HepG2 (cell line): ENCODE results near the gene ESM1. TPM values are rescaled to one million over a fixed set of nuclear protein-coding genes. Genes with fewer than 3 reads are reported as not detected.

Experiments used
- ATAC-seq: fragments of 200-7000 bp; cut with Tn5 transposase; 3 replicates; pipeline ENCODE4 v1.9.1; 2020; ENCODE audit warnings: mild to moderate bottlenecking, moderate library complexity
- BruUV-seq: library from RNA; stranded (reverse); fragments of 400-500 nt; replicated peaks from 2 replicates; lab custom pipeline; 2021; lab: Mats Ljungman, UMichigan
- CTCF ChIA-PET: fragments of 300-600 bp; formaldehyde crosslinking; extraction: SDS; loops from one replicate; lab custom pipeline; 2021; ENCODE audit warnings: low total read pairs, inconsistent platforms, low intra/inter-chr PET ratio; lab: Yijun Ruan, JAX
- POLR2A ChIA-PET: fragments of 350-600 bp; sonication (Branson Sonifier 250); formaldehyde crosslinking; loops from one replicate; lab custom pipeline; 2020; ENCODE audit warnings: antibody characterized with exemption, inconsistent platforms; lab: Yijun Ruan, JAX
- DNase-seq: peaks from one replicate; pipeline ENCODE4 v3.0.0-alpha.2; 2015; ENCODE audit warnings: low spot score
- FAIRE-seq: peaks from 3 replicates; lab custom pipeline; 2011; peaks lifted over from hg19 to GRCh38; lab: Jason Lieb, UNC
- H2AFZ ChIP-seq: one replicate; pipeline ENCODE4 v1.6.1; 2011; ENCODE audit warnings: low read length, inconsistent platforms
- H3K27ac ChIP-seq: fragments of 300-600 bp; 3 replicates; pipeline ENCODE4 v1.8.0; 2011; ENCODE audit warnings: mixed run types, mild to moderate bottlenecking, mixed read lengths, low read length, inconsistent platforms; ENCODE audit not compliant: insufficient read depth; ENCODE audit errors: extremely low read length
- H3K27me3 ChIP-seq, 2 experiments: fragments of 200-600 bp in 1 of 2; 2 replicates in 1 of 2; 3 replicates in 1 of 2; pipeline versions ENCODE4 v1.6.0 to v1.8.0; 2011; ENCODE audit warnings: low read length in 2 of 2, mild to moderate bottlenecking in 2 of 2, moderate library complexity in 2 of 2, inconsistent platforms in 1 of 2; ENCODE audit not compliant: insufficient read depth in 2 of 2, control insufficient read depth in 1 of 2
- H3K36me3 ChIP-seq, 2 experiments: fragments of 200-600 bp in 1 of 2; replicated peaks in 1 of 2; 2 replicates in 1 of 2; 3 replicates in 1 of 2; pipeline versions ENCODE4 v1.5.1 to v1.8.0; 2011; ENCODE audit warnings: low read length in 2 of 2, inconsistent platforms in 1 of 2; ENCODE audit not compliant: insufficient read depth in 2 of 2, control insufficient read depth in 1 of 2
- H3K4me1 ChIP-seq: 2 replicates; pipeline ENCODE4 v1.5.1; 2012; ENCODE audit warnings: low read length, inconsistent platforms; ENCODE audit not compliant: insufficient read depth
- H3K4me2 ChIP-seq: 2 replicates; pipeline ENCODE4 v1.6.0; 2011; ENCODE audit warnings: low read depth, low read length, inconsistent platforms
- H3K4me3 ChIP-seq, 3 experiments: fragments of 200-600 bp in 1 of 3; sonication (generic), shearing (Covaris generic) in 1 of 3; replicated peaks in 1 of 3; 2 replicates each; pipeline ENCODE4 v1.5.1; 2011 to 2016; ENCODE audit warnings: low read length in 3 of 3, inconsistent platforms in 2 of 3, low read depth in 2 of 3, mild to moderate bottlenecking in 2 of 3, control low read depth in 1 of 3, mixed read lengths in 1 of 3; ENCODE audit not compliant: insufficient read depth in 1 of 3
- H3K79me2 ChIP-seq: one replicate; pipeline ENCODE4 v1.6.1; 2011; ENCODE audit warnings: low read length, inconsistent platforms; ENCODE audit not compliant: insufficient read depth
- H3K9ac ChIP-seq: 2 replicates; pipeline ENCODE4 v1.6.0; 2011; ENCODE audit warnings: mild to moderate bottlenecking, low read depth, low read length, inconsistent platforms; ENCODE audit not compliant: insufficient read depth
- H3K9me3 ChIP-seq: 2 replicates; pipeline ENCODE4 v1.5.1; 2012; ENCODE audit warnings: mild to moderate bottlenecking, low read length
- H4K20me1 ChIP-seq: 2 replicates; pipeline ENCODE4 v1.6.0; 2011; ENCODE audit warnings: inconsistent platforms, mild to moderate bottlenecking, low read length, moderate library complexity; ENCODE audit not compliant: insufficient read depth
- ATRX ChIP-seq: sonication (generic); formaldehyde crosslinking; IDR thresholded peaks from 2 replicates; pipeline ENCODE4 v1.4.0; 2020; ENCODE audit warnings: missing genetic modification reagents, borderline replicate concordance
- IKZF1 ChIP-seq: fragments of 450-650 bp; IDR thresholded peaks from 2 replicates; pipeline ENCODE4 v1.7.1; 2016
- KAT2B ChIP-seq: fragments of 150-350 bp; IDR thresholded peaks from 2 replicates; pipeline ENCODE4 v1.6.1; 2014; ENCODE audit warnings: low read depth, low read length, borderline replicate concordance
- KAT8 ChIP-seq: IDR thresholded peaks from 2 replicates; pipeline ENCODE4 v1.6.1; 2016; ENCODE audit warnings: missing genetic modification reagents, missing compliant biosample characterization
- NONO ChIP-seq, 2 experiments: fragments of 450-650 bp in 1 of 2; sonication (generic) in 1 of 2; formaldehyde crosslinking in 1 of 2; IDR thresholded peaks in 1 of 2; conservative IDR thresholded peaks in 1 of 2; 2 replicates each; pipeline versions ENCODE4 v1.6.1 to v1.8.0; 2017 to 2022; ENCODE audit warnings: mild to moderate bottlenecking in 1 of 2, missing genetic modification reagents in 1 of 2, moderate library complexity in 1 of 2
- NR3C1 ChIP-seq: sonication (generic); formaldehyde crosslinking; IDR thresholded peaks from 2 replicates; pipeline ENCODE4 v1.4.0; 2020; ENCODE audit warnings: missing genetic modification reagents
- PBX2 ChIP-seq: IDR thresholded peaks from 2 replicates; pipeline ENCODE4 v1.6.1; 2016; ENCODE audit warnings: control low read depth
- YY1 ChIP-seq: IDR thresholded peaks from 2 replicates; pipeline ENCODE4 v1.6.1; 2011; ENCODE audit warnings: low read length, low read depth, moderate library complexity, mild to moderate bottlenecking; ENCODE audit not compliant: insufficient read depth, insufficient replicate concordance
- ZNF180 ChIP-seq: sonication (generic); formaldehyde crosslinking; IDR thresholded peaks from 2 replicates; pipeline ENCODE4 v1.4.0; 2020; ENCODE audit warnings: low read depth, missing genetic modification reagents, borderline replicate concordance
- ZNF296 ChIP-seq: sonication (generic); formaldehyde crosslinking; conservative IDR thresholded peaks from 2 replicates; pipeline ENCODE4 v1.5.0; 2020; ENCODE audit warnings: mild to moderate bottlenecking, missing genetic modification reagents
- ZNF790 ChIP-seq: sonication (generic); formaldehyde crosslinking; IDR thresholded peaks from 2 replicates; pipeline ENCODE4 v1.8.0; 2022; ENCODE audit warnings: missing genetic modification reagents, mild to moderate bottlenecking, borderline replicate concordance
- WGBS: methylation state at CpG from one replicate; pipeline ENCODE4 v1.1.6; 2017; ENCODE audit warnings: low lambda C conversion rate; 5-methylcytosine and 5-hydroxymethylcytosine counted together
- in situ Hi-C: cut with HindIII; loops from 2 replicates; pipeline ENCODE4 v1.10.0; 2017; ENCODE audit warnings: low pct_unique_long_range_greater_than_20kb; ENCODE audit not compliant: extremely low pct_ligation_motif_present
- intact Hi-C: fragments of 100-400 bp; cut with micrococcal nuclease; formaldehyde crosslinking; loops from one replicate; pipeline ENCODE4 v1.10.0; 2022; ENCODE audit not compliant: unreplicated experiment
- polyA plus RNA-seq, 8 experiments: library from polyadenylated mRNA; depleted of rRNA in 3 of 8; stranded (reverse) in 7 of 8; unstranded in 1 of 8; fragments of >200 nt; fragmentation: Illumina TruSeq in 4 of 8; extraction: Trizol in 4 of 8; gene quantifications; 2 replicates each; pipeline versions ENCODE4 v1.2.1 to v1.2.3, GENCODE V29; 2011 to 2016; ENCODE audit warnings: low read depth in 4 of 8, missing spikeins in 1 of 8, mixed read lengths in 1 of 8; ENCODE audit not compliant: insufficient read depth in 1 of 8
- total RNA-seq, 5 experiments: library from RNA; depleted of rRNA; stranded (reverse); fragments of >200 nt; fragmentation: Illumina TruSeq; extraction: Trizol; gene quantifications; 2 replicates each; pipeline ENCODE4 v1.2.3, GENCODE V29; 2016; ENCODE audit warnings: low read depth in 1 of 5
- TF ChIP-seq, protein P1 (sequence below): sonication (generic); formaldehyde crosslinking; IDR thresholded peaks from 2 replicates; pipeline ENCODE4 v1.4.0; 2020; ENCODE audit warnings: mild to moderate bottlenecking, missing genetic modification reagents
- TF ChIP-seq, protein P2 (sequence below): sonication (generic); formaldehyde crosslinking; IDR thresholded peaks from 2 replicates; pipeline ENCODE4 v1.5.0; 2020; ENCODE audit warnings: missing genetic modification reagents

ESM1 gene
- total and polyA plus RNA-seq, 2 of the 13 experiments (the other 11 are each of a cell fraction or from before 2014, with no cell fraction given), result not detected

GRCh38 chr5:54997081-54997480 is 11.7 kb upstream of the ESM1 start:
- TF ChIP-seq KAT8 (CRISPR knock-in tag), result no peak
- no peak for TF ChIP-seq NR3C1
- no peak for TF ChIP-seq ZNF790 (CRISPR knock-in tag)
- TF ChIP-seq ZNF180, result no peak
- no peak for TF ChIP-seq NONO (IDR thresholded peaks at IDR 0.05)
- TF ChIP-seq NONO (CRISPR knock-in tag; conservative IDR thresholded peaks at IDR 0.05), result no peak
- no peak for TF ChIP-seq ZNF296 (CRISPR knock-in tag)
- TF ChIP-seq YY1, result no peak
- TF ChIP-seq KAT2B, result no peak
- POLR2A ChIA-PET, result no interaction called here
- intact Hi-C loops, result no loop called here
- H3K27ac ChIP-seq, result no peak overlapping the region
- H3K27me3 ChIP-seq, result peaks cover 1 to 4% of the 10 kb centered on the region in 2 experiments; a peak in 2 of 5 replicates
- H2AFZ ChIP-seq, result no peak overlapping the region
- no peaks in the 10 kb centered on the region for H3K4me1 ChIP-seq
- H4K20me1 ChIP-seq, result no peaks in the 10 kb centered on the region
- ATAC-seq (no peak), DNase-seq (no peak), FAIRE-seq (no peak)
- CTCF ChIA-PET, result no interaction called here
- no TSS peak for BruUV-seq
- WGBS, result 4% methylated on average over 2 of the region's 2 CpGs
- no peak overlapping the region for H3K9ac ChIP-seq
- no peak overlapping the region for H3K4me3 ChIP-seq
- H3K36me3 ChIP-seq, result no peaks in the 10 kb centered on the region
- no peaks in the 10 kb centered on the region for H3K9me3 ChIP-seq
- H3K79me2 ChIP-seq, result no peaks in the 10 kb centered on the region
- H3K4me2 ChIP-seq, result no peak overlapping the region
- in situ Hi-C loops, result no loop called here

DNA sequence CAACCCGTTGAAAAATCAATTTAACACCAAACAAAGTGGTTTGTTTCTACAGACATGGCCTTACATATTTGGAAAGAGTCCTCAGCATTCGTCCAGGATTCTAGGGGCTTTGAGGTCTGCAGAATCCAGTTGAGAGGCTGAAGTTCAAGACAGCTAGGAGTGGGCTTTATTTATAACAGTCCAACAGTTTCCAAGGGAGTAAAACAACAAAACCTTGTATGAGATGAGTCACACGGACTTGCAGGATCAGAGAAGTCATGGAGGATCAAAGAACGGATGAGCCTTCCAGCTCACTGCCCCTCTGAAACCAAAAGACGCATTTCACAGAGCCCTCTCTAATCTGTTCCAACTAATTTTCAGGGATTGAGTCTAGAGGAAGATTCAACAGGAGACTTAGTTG is 11.1 kb upstream of the ESM1 start:
- H2AFZ ChIP-seq, result no peak overlapping the region
- H3K4me1 ChIP-seq, result no peaks in the 10 kb centered on the region
- FAIRE-seq, result no peak
- no peak overlapping the region for H3K4me3 ChIP-seq
- H3K9me3 ChIP-seq, result no peaks in the 10 kb centered on the region
- WGBS, result 0% methylated on average over 5 of the region's 5 CpGs
- H3K36me3 ChIP-seq, result no peaks in the 10 kb centered on the region
- in situ Hi-C loops (no loop called here), intact Hi-C loops (no loop called here)
- H3K9ac ChIP-seq, result no peak overlapping the region
- peaks cover 1 to 4% of the 10 kb centered on the region in 2 experiments; a peak in 2 of 5 replicates for H3K27me3 ChIP-seq
- no peak for ATAC-seq
- no peak for DNase-seq
- H4K20me1 ChIP-seq, result no peaks in the 10 kb centered on the region
- H3K4me2 ChIP-seq, result no peak overlapping the region
- BruUV-seq, result no TSS peak
- ChIA-PET CTCF (no interaction called here), POLR2A (no interaction called here)
- no peak overlapping the region for H3K27ac ChIP-seq
- no peaks in the 10 kb centered on the region for H3K79me2 ChIP-seq
- TF ChIP-seq IKZF1 (no peak), ATRX (CRISPR knock-in tag) (no peak), PBX2 (no peak)
- TF ChIP-seq, protein P1, sequence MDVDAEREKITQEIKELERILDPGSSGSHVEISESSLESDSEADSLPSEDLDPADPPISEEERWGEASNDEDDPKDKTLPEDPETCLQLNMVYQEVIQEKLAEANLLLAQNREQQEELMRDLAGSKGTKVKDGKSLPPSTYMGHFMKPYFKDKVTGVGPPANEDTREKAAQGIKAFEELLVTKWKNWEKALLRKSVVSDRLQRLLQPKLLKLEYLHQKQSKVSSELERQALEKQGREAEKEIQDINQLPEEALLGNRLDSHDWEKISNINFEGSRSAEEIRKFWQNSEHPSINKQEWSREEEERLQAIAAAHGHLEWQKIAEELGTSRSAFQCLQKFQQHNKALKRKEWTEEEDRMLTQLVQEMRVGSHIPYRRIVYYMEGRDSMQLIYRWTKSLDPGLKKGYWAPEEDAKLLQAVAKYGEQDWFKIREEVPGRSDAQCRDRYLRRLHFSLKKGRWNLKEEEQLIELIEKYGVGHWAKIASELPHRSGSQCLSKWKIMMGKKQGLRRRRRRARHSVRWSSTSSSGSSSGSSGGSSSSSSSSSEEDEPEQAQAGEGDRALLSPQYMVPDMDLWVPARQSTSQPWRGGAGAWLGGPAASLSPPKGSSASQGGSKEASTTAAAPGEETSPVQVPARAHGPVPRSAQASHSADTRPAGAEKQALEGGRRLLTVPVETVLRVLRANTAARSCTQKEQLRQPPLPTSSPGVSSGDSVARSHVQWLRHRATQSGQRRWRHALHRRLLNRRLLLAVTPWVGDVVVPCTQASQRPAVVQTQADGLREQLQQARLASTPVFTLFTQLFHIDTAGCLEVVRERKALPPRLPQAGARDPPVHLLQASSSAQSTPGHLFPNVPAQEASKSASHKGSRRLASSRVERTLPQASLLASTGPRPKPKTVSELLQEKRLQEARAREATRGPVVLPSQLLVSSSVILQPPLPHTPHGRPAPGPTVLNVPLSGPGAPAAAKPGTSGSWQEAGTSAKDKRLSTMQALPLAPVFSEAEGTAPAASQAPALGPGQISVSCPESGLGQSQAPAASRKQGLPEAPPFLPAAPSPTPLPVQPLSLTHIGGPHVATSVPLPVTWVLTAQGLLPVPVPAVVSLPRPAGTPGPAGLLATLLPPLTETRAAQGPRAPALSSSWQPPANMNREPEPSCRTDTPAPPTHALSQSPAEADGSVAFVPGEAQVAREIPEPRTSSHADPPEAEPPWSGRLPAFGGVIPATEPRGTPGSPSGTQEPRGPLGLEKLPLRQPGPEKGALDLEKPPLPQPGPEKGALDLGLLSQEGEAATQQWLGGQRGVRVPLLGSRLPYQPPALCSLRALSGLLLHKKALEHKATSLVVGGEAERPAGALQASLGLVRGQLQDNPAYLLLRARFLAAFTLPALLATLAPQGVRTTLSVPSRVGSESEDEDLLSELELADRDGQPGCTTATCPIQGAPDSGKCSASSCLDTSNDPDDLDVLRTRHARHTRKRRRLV (CRISPR knock-in tag), result no peak
- TF ChIP-seq, protein P2, sequence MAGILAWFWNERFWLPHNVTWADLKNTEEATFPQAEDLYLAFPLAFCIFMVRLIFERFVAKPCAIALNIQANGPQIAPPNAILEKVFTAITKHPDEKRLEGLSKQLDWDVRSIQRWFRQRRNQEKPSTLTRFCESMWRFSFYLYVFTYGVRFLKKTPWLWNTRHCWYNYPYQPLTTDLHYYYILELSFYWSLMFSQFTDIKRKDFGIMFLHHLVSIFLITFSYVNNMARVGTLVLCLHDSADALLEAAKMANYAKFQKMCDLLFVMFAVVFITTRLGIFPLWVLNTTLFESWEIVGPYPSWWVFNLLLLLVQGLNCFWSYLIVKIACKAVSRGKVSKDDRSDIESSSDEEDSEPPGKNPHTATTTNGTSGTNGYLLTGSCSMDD, result no peak
